ENCODE data around the gene RASA3.

RASA3 gene

GRCh38 chr13:114049626-114050101 is 82.8 kb downstream of the RASA3 start:
- TF ChIP-seq, protein P1, sequence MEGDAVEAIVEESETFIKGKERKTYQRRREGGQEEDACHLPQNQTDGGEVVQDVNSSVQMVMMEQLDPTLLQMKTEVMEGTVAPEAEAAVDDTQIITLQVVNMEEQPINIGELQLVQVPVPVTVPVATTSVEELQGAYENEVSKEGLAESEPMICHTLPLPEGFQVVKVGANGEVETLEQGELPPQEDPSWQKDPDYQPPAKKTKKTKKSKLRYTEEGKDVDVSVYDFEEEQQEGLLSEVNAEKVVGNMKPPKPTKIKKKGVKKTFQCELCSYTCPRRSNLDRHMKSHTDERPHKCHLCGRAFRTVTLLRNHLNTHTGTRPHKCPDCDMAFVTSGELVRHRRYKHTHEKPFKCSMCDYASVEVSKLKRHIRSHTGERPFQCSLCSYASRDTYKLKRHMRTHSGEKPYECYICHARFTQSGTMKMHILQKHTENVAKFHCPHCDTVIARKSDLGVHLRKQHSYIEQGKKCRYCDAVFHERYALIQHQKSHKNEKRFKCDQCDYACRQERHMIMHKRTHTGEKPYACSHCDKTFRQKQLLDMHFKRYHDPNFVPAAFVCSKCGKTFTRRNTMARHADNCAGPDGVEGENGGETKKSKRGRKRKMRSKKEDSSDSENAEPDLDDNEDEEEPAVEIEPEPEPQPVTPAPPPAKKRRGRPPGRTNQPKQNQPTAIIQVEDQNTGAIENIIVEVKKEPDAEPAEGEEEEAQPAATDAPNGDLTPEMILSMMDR (IDR thresholded peaks at IDR 0.05; ENCODE audit: low read length), result no peak
- TF ChIP-seq EZH2phosphoT487 (IDR thresholded peaks at IDR 0.05; ENCODE audit: low read length) (no peak), EZH2 (optimal IDR thresholded peaks at IDR 0.05; ENCODE audit: low read depth, low read length) (no peak)
- Histone ChIP-seq H3K9ac (ENCODE audit: low read length) (peak overlapping the region; percentile 37), H3K9me3 (replicated peaks; ENCODE audit: insufficient read depth, low read length) (no peaks in the 10 kb centered on the region), H3K27me3 (replicated peaks; ENCODE audit: insufficient read depth, low read length) (no peaks in the 10 kb centered on the region), H3K4me1 (ENCODE audit: low read length) (peaks cover 44% of the 10 kb centered on the region), H3K27ac (ENCODE audit: low read length) (peak overlapping the region; percentile 86), H3K36me3 (replicated peaks; ENCODE audit: insufficient read depth, low read length) (no peaks in the 10 kb centered on the region; the same call in 1 of the 2 replicates), H4K20me1 (ENCODE audit: insufficient read depth, low read length) (no peaks in the 10 kb centered on the region), H3K9me2 (replicated peaks; ENCODE audit: insufficient read depth, low read length) (no peaks in the 10 kb centered on the region), H3K4me2 (ENCODE audit: low read depth, low read length) (peak overlapping the region; percentile 36), H3K4me3 (ENCODE audit: low read length) (no peak overlapping the region), H2AFZ (ENCODE audit: low read length) (no peak overlapping the region), H3K79me2 (ENCODE audit: low read length) (peaks cover 88% of the 10 kb centered on the region), H3F3A (ENCODE audit: insufficient read depth, low read length) (peaks cover 50% of the 10 kb centered on the region)
- no peak for DNase-seq

DNA sequence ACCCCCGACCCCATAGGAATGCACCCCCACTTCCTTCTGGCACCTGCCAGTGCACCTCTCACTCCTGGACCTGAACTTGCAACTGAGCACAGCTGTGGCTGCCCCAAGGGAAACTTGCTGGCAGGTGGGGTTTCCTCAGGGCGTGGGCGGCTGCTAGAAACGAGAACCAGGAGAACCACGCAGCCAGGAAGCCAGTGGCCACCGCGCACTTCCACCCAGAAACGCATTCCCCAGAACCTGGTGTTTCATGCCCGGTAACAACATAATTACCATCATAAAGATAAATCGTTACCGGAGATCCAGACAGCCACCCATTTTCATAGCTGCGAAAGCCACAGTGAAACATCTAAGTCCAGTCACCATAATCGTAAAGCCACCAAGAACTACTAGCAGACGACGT is 83.4 kb downstream of the RASA3 start:
- no peak overlapping the region for H2AFZ ChIP-seq (ENCODE audit: low read length)
- no peaks in the 10 kb centered on the region for H4K20me1 ChIP-seq (ENCODE audit: insufficient read depth, low read length)
- DNase-seq, result peak; percentile 90
- H3K27me3 ChIP-seq (replicated peaks; ENCODE audit: insufficient read depth, low read length), result no peaks in the 10 kb centered on the region
- TF ChIP-seq, protein P1 (IDR thresholded peaks at IDR 0.05; ENCODE audit: low read length), result no peak
- TF ChIP-seq EZH2 (optimal IDR thresholded peaks at IDR 0.05; ENCODE audit: low read depth, low read length) (no peak), EZH2phosphoT487 (IDR thresholded peaks at IDR 0.05; ENCODE audit: low read length) (no peak)
- no peaks in the 10 kb centered on the region; the same call in 1 of the 2 replicates for H3K36me3 ChIP-seq (replicated peaks; ENCODE audit: insufficient read depth, low read length)
- peak overlapping the region; percentile 86 for H3K27ac ChIP-seq (ENCODE audit: low read length)
- H3K9ac ChIP-seq (ENCODE audit: low read length), result peak overlapping the region; percentile 37
- H3K4me3 ChIP-seq (ENCODE audit: low read length), result no peak overlapping the region
- H3K4me1 ChIP-seq (ENCODE audit: low read length), result peaks cover 44% of the 10 kb centered on the region
- H3K9me3 ChIP-seq (replicated peaks; ENCODE audit: insufficient read depth, low read length), result no peaks in the 10 kb centered on the region
- H3F3A ChIP-seq (ENCODE audit: insufficient read depth, low read length), result peaks cover 45% of the 10 kb centered on the region
- H3K4me2 ChIP-seq (ENCODE audit: low read depth, low read length), result peak overlapping the region; percentile 36
- no peaks in the 10 kb centered on the region for H3K9me2 ChIP-seq (replicated peaks; ENCODE audit: insufficient read depth, low read length)
- peaks cover 85% of the 10 kb centered on the region for H3K79me2 ChIP-seq (ENCODE audit: low read length)

DNA sequence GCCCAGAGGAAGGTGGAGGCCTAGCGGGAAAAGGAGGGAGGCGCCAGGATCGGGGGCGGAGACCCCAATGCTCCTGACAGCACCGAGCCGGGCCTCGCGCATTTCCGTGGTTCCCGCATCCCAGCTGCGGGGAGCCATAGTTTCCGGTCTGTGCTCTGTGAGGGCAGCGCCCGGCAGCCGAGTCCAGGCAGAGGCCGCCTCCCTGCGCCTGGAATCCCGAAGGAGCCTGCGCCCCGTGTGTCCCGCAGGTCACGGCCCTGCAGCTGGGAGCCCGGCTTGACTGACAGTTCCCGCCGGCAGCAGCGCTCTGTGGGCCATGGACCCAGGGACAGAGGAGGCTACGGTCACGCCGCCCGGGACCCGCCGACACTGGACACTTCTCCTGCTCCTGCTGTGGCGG is 84.0 kb downstream of the RASA3 start:
- Histone ChIP-seq H3K27me3 (replicated peaks; ENCODE audit: insufficient read depth, low read length) (no peaks in the 10 kb centered on the region), H3K27ac (ENCODE audit: low read length) (peak overlapping the region; percentile 86), H3K79me2 (ENCODE audit: low read length) (peaks cover 82% of the 10 kb centered on the region), H3K9me3 (replicated peaks; ENCODE audit: insufficient read depth, low read length) (no peaks in the 10 kb centered on the region), H3K4me1 (ENCODE audit: low read length) (peaks cover 44% of the 10 kb centered on the region), H2AFZ (ENCODE audit: low read length) (no peak overlapping the region), H3K4me2 (ENCODE audit: low read depth, low read length) (peak overlapping the region; percentile 36), H3K9me2 (replicated peaks; ENCODE audit: insufficient read depth, low read length) (no peaks in the 10 kb centered on the region), H3K36me3 (replicated peaks; ENCODE audit: insufficient read depth, low read length) (no peaks in the 10 kb centered on the region; the same call in 1 of the 2 replicates), H3K9ac (ENCODE audit: low read length) (peak overlapping the region; percentile 62), H3F3A (ENCODE audit: insufficient read depth, low read length) (peaks cover 44% of the 10 kb centered on the region), H3K4me3 (ENCODE audit: low read length) (peak overlapping the region; percentile 14; the same call in 1 of the 2 replicates), H4K20me1 (ENCODE audit: insufficient read depth, low read length) (no peaks in the 10 kb centered on the region)
- no peak for DNase-seq
- TF ChIP-seq EZH2 (optimal IDR thresholded peaks at IDR 0.05; ENCODE audit: low read depth, low read length), result no peak
- TF ChIP-seq EZH2phosphoT487 (IDR thresholded peaks at IDR 0.05; ENCODE audit: low read length), result no peak
- TF ChIP-seq, protein P1 (IDR thresholded peaks at IDR 0.05; ENCODE audit: low read length), result no peak

Measured in MM.1S (cell line).